Raji (cell line): ENCODE measurements around the gene HTR5A.

Experiments used
- POLR2A ChIP-seq: IDR thresholded peaks from 2 replicates; pipeline ENCODE4 v1.6.1; 2011; ENCODE audit warnings: low read depth, low read length, control low read depth; ENCODE audit not compliant: insufficient read depth

The HTR5A gene

DNA sequence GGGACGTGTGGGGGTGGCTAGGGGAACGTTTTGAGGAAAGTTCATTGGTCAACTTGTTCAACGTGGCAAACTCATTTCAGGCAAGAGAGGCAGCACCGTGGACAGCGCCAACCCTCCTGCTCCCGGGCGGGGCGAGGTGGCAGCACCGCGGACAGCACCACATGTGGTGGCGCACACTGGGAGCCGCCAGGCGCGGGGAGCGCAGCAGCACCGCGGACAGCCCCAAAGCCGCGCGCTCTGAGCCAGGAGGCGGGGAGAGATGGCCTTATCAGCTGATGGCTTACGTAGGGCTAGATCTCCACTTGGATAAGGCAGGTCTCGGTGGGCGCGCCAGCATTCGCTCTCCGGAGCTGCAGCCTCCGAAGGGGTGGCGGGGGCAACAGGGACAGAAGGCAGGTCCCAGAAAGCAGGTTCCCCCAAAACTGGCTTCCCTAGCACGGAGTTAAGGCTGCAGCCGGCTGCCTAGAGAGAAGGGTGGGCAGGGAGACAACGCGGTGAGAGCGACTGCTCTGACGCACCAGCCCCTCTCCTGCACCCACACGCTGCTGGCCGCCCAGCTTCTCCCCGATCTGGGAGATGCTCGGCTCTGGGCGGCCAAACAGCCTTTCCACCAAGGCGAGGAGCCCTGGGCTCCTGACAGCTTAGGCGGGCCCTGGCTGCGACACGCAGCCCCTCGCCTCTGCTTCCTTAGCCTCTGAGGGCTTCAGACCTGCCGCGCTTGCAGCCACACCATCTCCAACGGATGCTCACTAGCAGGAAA lies at the start of gene HTR5A:
TSS of gene HTR5A (plus strand) at position 333 of the 760 bp plus-strand sequence. CDS start 576 bp downstream, outside the sequence.
- no peak for TF ChIP-seq POLR2A

GRCh38 chr7:155020996-155021395 lies 49.1 kb upstream of the HTR5A start:
- no peak for TF ChIP-seq POLR2A

DNA sequence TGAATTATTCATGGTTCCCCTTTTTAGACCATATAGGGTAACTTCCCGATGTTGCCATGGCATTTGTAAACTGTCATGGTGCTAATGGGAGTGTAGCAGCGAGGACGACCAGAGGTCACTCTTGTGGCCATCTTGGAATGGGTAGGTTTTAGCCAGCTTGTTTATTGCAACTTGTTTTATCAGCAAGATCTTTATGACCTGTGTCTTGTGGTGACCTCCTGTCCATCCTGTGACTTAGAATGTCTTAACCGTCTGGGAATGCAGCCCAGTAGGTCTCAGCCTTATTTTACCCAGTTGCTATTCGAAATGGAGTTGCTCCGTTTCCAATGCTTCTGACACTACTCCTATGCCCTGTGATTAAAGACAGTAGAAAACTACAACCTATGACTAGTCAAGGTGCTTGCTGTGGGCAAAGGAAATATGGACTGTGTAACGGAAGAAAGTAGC lies 48.4 kb upstream of the HTR5A start:
- TF ChIP-seq POLR2A: no peak

GRCh38 chr7:155027879-155028278 lies 42.2 kb upstream of the HTR5A start:
- no peak for TF ChIP-seq POLR2A

DNA sequence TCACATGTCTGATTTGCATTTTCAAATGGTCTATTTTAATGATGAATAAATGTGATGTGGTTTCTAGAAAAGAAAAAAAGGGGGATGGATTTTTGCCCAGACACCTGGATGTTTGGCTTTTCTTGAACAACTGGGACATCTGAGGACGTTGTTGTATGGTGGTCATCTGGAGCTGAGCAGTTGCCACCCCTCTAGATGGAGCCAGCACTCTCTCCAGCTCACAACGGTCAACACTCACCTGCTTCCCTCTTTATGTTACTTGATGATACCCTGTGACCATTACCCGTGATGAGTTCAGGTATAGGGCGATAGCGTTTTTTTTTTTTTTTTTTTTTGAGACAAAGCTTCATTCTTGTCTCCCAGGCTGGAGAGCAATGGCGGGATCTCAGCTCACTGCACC lies 37.1 kb upstream of the HTR5A start:
- TF ChIP-seq POLR2A: no peak

GRCh38 chr7:155038335-155038734 lies 31.8 kb upstream of the HTR5A start:
- no peak for TF ChIP-seq POLR2A

DNA sequence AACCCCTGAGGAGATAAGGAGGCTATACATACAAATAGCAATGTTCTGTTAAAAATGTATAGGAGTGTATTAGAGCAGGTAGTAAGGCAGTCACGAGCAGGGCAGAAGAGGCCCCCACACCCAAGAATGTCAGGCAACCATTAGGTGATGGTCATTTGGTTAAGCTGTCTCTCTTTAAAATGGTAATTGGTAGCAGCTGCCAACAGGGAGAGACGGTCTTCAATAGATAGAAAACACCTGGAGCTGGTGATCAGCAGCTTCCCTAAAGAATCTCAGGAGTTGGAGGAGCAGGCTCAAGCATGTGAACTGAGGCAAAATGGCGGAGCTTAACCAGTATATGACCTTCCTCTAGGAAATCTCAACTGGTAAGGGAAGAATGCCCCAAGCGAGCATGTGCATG lies 26.4 kb upstream of the HTR5A start:
- TF ChIP-seq POLR2A: no peak

- no peak for TF ChIP-seq POLR2A
These were observed 22.1 kb upstream of the HTR5A start for GRCh38 chr7:155048006-155048405.

GRCh38 chr7:155051355-155051754 lies 18.8 kb upstream of the HTR5A start:
- no peak for TF ChIP-seq POLR2A

DNA sequence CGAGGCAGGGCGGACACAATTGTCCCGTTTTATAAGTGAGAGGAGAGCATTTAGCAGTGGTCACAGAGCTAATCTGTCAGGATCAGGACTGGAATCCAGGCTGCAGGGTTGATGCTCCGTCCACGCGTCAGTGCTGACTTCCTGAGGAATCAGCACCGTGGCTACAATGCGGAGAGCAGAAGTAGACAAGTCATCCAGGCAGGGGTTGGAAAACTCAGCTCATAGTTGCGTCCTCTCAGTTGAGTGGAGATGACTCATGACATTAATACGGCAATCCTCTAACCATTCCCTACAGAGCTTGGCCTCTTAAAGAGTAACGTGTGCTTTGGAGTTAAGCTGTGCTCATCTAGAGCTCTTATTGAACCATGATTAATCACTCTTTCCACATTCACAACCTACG lies 17.1 kb upstream of the HTR5A start:
- no peak for TF ChIP-seq POLR2A

- TF ChIP-seq POLR2A: no peak
These were observed 15.4 kb upstream of the HTR5A start for GRCh38 chr7:155054761-155055160.

DNA sequence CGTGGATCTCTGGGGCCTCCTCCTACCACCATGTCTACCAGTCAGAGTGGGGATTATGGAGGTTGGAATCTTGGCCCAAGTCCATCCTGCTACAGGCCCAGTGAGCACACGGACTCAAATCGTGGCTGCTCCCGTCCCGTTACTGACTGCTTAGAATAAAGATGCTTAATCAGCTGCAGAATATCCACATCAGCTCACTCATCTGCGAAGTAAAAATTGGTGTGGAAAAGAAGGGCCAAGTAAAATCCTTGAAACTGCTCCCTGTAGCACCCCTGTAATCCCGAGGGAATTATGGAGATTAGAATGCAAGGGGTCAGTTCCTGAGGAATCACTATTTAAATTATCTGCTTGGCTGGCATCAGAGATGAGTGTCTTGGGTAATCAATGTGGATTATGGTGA lies 13.0 kb upstream of the HTR5A start:
- TF ChIP-seq POLR2A: no peak

DNA sequence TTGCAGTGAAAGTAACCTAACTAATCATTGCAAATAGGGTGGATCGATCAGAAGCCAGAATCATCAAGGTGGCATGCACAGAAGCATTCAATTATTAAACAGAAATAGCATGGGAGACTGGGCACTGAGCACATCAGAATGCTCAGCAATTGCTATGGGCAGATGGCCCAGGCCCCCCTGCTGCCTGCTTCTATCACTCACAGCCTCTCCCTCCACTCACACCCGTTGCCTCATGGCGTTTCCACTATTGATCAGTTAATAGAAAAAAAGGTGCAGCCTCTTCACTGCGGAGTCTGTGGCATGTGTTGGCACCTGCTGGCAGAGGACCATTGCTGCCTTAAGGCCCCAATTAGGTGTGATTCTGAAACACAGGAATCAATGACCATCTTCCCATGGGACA lies 11.2 kb upstream of the HTR5A start:
- no peak for TF ChIP-seq POLR2A

- TF ChIP-seq POLR2A: no peak
These were observed 10.4 kb upstream of the HTR5A start for GRCh38 chr7:155059703-155060102.

DNA sequence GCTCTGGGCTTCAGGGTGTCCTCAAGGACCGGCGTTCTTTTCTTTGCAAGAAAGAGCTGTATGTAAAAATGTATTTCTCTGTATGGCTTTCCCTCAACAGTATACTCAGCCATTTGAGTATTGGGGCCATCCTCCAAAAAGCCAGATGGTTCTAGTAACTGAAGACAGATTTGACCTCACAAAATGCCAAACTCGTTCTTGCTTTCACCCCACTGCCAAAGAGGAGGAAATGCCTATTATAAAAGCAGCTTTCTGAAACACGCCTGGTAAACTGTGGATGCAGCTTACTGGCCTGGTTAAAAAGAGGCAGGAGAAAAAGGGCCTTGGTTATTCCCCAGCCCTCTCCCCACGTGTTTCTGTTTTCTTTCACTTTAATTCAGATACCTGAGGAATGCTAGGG lies 7.7 kb upstream of the HTR5A start:
- TF ChIP-seq POLR2A: no peak

DNA sequence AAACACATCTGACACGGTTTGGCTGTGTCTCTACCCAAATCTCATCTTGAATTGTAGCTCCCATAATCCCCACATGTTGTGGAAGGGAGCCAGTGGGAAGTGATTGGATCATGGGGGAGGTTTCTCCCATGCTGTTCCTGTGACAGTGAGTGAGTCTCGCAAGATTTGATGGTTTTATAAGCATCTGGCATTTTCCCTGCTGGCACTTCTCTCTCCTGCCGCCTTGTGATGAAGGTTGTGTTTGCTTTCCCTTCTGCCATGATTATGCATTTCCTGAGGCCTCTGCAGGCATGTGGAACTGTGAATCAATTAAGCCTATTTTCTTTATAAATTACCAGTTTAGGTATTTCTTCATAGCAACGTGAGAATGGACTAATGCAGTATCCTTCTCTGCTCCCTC lies 5.9 kb upstream of the HTR5A start:
- TF ChIP-seq POLR2A: no peak

GRCh38 chr7:155066417-155066950 lies 3.6 kb upstream of the HTR5A start:
- no peak for TF ChIP-seq POLR2A
